ENCODE measurements around the gene FXYD5.

Gene FXYD5

DNA sequence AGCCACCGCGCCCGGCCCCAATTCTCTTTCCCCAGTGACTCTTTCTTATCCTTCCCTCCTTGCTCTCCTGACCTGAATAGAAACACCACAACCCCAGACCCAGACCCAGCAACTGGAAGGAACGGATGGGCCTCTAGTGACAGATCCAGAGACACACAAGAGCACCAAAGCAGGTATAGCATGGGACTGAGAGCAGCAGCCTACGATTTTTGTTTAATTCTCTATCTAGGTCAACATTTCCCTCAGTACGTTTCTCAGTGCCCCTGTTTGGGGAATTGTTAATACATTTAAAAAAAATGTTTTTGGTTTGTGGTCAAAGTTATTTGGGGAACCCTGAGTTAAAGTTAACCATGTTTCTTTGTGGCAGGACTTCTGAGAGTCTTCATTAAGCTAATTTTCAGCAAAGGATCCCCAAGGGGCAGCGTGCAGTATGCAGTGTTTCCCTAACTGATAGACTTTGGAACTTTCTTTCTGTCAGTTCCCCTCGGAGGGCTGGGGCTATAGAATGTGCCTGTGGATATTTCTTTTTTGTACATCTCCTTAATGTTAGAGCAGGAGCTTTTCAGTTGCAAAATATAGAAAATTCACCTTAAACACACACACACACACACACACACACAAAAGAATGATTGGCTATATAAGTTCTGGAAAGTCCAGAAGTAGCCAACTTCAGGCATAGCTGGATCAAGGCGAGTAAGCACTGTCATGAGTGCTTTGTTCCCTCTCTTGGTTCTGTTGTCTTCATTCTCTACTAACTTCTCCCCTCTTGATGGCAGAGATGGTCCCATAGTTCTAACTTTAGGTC, 6.3 kb downstream of the FXYD5 start:
- no peak for DNase-seq

DNA sequence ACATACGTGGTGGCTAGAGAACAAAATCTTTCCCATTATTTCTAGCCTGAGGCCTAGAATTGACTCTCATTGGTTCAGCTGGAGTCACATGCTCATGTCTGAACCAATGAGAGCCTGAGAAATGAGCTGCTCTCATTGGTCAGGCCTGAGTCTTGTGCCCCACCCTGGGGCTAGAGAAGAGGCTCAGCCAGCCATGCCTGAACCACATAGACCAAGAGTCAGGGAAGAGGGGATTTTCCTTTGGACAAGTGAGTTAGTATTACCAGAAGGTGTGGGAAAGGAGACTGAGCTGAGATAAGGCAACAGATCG, 6.9 kb downstream of the FXYD5 start:
- DNase-seq: no peak

GRCh38 chr19:35162471-35163326, 8.2 kb downstream of the FXYD5 start:
- DNase-seq: no peak

GRCh38 chr19:35164418-35164817, 9.9 kb downstream of the FXYD5 start:
- no peak for DNase-seq

DNA sequence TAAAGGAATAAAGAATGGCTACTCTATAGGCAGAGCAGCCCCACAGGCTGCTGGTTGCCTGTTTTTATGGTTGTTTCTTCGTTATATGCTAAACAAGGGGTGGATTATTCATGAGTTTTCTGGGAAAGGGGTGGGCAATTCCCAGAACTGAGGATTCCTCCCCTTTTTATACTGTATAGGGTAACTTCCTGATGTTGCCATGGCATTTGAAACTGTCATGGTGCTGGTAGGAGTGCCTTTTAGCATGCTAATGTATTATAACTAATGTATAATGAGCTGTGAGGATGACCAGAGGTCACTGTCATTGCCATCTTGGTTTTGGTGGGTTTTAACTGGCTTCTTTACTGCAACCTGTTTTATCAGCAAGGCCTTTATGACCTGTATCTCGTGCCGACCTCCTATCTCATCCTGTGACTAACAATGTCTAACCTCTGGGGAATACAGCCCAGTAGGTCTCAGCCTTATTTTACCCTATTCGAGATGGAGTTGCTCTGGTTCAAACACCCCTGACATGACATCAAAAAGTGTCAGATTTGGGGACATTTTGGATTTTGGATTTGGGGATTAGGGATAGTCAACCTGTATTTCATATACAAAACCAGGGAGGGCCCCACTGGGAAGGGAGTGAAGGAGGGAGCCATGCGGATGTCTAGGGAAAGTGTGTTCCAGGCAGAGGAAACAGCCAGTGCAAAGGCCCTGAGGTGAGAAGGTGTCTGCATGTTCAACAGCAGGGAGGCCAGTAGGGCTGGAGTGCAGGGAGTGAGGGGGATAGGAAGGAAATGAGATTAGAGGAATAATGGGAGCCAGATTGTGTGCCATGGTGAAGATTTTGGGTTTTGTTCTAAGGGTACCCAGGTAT, 10.9 kb downstream of the FXYD5 start:
- DNase-seq: no peak

DNA sequence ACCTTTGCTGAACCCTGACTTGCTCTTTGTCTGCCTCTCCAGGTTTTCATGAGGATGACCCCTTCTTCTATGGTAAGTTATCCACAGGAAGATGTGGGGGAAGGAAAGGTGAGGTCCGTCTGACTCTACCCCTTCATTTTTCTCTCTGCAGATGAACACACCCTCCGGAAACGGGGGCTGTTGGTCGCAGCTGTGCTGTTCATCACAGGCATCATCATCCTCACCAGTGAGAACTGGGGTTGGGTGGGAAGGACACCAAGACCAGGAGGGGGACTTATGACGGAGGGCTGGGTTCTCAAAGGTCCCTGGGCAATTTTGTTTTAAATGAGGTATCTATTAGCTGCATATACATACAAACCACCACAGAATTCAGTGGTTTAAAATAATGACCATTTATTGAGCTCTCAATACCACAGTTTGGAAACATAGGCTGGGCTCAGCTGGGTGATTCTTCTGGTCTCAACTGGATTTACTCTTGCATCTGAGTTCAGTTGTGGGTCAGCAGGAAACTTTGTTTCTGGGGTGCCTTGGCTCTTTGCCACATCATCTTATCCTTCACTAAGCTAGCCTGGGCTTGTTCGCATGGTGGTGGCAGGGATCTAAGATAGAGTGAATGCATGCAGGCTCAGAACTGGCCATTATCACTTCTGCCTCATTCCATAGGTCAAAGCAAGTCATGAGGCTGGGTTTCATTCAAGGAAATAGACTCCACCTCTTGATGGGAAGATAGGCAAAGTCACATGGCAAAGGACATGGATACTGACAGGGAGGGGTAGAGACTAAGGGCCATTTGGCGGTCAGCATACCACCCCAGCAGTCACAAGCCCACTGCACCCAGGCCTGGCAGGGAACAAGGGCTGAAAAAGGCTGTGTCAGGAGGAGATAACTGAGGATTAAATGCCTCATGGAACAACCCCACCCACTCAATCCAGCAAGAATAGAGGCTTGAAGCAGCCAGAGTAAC, 11.8 kb downstream of the FXYD5 start:
- no peak for DNase-seq

- no peak for DNase-seq
Observed at GRCh38 chr19:35167251-35168119, 12.9 kb downstream of the FXYD5 start.

DNA sequence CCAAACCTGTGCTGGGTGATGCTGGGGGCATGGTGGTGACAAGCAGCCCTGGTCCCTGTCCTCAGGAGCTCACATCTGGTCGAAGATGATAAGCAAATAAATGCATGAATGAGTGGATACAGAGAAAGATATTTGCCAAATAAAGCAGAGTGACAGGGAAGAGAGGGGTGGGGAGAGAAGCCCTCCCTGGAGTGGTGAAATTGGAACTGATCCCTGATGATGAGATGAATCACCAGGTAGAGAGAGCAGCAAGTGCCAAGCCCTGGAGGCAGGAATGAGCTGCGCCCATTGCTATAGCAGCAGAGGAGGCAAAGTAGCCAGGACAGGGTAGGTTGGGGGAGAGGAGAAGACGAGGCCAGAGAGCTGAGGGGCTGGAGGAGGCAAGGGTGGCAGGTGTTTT, 13.7 kb downstream of the FXYD5 start:
- no peak for DNase-seq

DNA sequence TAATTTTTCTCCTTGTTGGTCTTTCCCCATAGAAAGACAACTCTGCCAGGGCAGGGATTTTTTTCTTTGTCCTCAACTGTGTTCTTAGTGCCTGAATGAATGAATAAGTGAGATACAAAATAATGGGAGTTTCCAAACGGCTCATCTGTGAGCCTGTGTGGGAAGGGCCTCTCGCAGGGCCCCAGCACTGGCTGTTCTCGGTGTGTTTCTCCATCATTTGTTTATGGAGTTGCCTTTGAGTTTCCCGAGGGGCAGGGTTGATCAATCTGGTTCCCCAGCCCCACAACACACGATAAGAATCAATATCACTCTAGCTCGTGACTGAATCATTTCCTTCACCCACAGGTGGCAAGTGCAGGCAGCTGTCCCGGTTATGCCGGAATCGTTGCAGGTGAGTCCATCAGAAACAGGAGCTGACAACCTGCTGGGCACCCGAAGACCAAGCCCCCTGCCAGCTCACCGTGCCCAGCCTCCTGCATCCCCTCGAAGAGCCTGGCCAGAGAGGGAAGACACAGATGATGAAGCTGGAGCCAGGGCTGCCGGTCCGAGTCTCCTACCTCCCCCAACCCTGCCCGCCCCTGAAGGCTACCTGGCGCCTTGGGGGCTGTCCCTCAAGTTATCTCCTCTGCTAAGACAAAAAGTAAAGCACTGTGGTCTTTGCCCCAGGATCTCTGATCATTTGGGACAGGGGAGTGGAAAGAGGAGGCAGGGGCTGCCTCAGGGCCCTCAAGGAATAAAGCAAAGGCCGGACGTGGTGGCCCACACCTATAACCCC, 14.9 kb downstream of the FXYD5 start:
- DNase-seq: no peak

- DNase-seq: no peak
Observed at GRCh38 chr19:35170359-35171061, 16.0 kb downstream of the FXYD5 start.

- no peak for DNase-seq
Observed at GRCh38 chr19:35171730-35172129, 17.2 kb downstream of the FXYD5 start.

GRCh38 chr19:35174226-35174625, 19.7 kb downstream of the FXYD5 start:
- no peak for DNase-seq

DNA sequence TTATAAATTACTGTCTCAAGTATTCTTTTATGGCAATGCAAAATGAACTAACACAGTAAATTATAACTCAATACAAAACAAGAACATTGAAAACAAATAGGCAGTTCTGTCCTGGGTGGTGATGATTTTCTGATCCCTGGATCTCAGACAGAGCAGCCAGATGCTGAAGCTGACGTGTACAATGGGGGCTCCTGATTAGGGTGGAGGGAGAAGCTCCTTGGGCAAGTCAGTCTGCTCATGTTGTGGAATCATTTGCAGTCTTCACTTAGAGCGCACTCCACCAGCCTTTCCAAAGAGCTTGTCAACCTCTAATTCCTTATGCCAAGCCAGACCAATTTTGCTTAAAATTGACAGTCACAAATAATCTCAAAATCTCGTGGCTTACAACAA, 21.6 kb downstream of the FXYD5 start:
- DNase-seq: no peak

- DNase-seq: no peak
Observed at GRCh38 chr19:35177377-35178274, 23.1 kb downstream of the FXYD5 start.

GRCh38 chr19:35178701-35179100, 24.2 kb downstream of the FXYD5 start:
- no peak for DNase-seq

- no peak for DNase-seq
Observed at GRCh38 chr19:35179830-35180229, 25.3 kb downstream of the FXYD5 start.

DNA sequence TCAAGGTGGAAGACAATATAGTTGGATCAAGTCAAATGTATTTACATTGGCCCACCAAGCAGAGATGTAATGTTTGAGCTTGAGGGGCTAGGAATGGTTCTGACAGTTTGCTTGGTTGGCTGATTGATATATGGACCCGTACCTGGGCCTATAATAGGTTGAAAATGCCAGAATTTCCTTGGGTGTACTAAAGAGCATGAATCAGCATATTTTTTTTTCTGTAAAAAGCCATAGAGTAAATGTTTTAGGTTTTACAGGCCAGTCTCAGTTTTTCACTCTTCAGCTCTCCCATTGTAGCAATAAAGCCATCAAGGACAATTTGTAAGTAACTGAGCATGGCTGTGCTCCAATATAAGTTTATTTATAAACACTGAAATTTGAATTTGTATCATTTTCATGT, 26.9 kb downstream of the FXYD5 start:
- DNase-seq: no peak

GRCh38 chr19:35184267-35184666, 29.7 kb downstream of the FXYD5 start:
- no peak for DNase-seq

DNA sequence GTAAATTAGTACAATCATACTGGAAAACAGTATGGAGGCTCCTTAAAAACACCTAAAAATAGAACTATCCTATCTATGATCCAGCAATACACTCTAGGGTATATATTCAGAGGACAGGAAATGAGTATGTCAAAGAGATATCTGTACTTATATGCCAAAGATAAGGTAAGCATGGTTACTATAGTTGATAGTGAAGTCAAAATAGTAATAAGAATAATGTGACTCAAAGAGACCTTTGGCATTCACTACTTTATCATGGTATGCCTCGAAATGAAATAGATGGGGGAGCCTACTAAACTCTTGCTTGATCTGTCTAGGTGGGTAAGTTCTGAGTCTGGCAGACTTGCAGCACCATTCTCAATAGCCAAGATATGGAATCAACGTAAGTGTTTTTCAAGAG, 30.3 kb downstream of the FXYD5 start:
- DNase-seq: no peak
